ENCODE data around the gene SERAC1.
"Not testable (repeated sequence)": the region's sequence is repeated elsewhere in the genome, so short reads cannot be mapped to it uniquely, and the experiment has no call there.

The SERAC1 gene

DNA sequence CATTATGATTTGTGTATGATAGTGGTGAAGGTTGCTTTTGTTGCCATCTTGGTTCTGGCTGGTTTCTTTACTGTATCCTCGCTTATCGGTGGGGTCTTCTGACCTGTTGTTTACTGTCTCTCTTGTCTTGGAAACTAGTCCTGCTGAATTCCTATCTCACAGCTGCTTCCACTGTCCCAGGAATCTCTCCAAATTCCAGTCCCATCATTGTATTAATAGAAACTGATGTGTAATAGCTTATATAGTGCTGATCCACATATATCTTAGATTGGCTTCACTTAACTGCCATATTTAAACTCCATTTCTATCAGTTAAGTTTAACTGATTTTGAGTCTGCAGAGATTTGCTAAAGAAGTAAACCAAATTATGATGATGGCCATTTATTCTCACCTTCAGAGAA, 6.0 kb upstream of the SERAC1 start:
- no peak for DNase-seq

DNA sequence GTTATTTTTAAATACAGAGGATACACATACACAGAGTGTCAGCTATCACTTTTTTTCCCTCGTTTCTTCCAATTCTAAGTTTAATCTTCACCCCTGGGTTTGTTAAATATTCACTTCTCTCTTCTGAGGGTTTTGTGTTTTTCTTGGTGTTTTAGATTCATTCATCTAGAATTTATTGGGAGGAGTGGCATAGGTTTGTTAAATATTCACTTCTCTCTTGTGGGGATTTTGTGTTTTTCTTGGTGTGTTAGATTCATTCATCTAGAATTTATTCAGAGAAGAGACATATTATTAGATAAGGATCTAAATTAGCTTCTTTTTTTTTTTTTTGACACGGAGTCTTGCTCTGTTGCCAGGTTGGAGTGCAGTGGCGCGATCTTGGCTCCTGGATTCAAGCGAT, 3.9 kb upstream of the SERAC1 start:
- no peak for DNase-seq

DNA sequence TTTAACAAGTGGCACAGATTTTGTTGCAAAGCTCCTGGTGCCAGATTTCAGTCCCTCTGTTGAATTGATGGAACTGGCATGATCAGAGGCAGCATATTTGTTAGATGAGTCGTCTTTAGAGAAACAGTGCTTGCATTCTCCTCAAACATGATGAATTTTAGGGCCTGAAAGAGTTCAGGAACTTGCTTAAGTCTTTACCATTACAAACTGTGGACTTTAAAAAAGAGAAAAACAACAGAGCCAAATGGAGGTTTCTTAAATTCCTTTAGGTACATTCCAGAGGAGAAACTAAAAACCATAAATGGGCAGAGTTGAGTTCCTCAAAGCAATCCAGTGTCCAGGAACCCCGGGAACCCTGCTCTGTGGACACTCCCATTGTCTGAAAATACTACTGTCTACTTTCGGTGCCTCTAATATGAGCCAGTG, 2.6 kb upstream of the SERAC1 start:
- no peak for DNase-seq

DNA sequence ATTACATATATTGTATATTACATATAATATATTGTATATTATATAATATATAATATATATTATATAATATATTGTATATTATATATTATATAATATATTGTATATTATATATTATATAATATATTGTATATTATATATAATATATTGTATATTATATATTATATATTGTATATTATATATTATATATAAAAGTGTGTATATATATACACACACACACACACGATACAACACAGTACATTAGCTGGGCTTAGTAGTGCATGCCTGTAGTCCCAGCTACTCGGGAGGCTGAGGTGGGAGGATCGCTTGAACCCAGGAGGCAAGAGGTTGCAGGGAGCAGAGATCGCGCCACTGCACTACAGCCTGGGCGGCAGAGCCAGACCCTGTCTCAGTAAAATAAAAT, 1.6 kb upstream of the SERAC1 start:
- DNase-seq: not testable (repeated sequence)

DNA sequence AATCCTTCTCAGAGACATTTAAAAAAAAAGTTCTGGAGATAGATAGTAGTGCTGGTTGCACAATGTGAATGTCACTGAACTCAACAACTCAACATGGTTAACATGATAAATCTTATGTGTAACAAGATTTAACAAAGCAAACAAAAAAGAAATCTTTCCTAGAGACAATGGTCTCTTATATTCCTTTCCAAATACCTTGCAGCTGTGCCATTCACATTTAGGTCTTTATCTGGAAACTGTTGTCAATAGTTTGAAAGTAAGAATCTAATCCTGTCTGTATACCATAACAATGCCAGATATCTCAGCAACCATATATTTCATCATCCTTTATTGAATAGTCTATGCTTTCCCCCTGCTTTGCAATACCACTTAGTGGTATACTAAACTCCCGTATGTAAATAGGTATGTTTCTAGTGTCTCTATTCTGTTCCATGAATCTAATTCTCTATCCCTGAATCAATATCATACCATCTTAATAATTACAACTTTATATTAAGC, 2.1 kb downstream of the SERAC1 start:
- DNase-seq: no peak

DNA sequence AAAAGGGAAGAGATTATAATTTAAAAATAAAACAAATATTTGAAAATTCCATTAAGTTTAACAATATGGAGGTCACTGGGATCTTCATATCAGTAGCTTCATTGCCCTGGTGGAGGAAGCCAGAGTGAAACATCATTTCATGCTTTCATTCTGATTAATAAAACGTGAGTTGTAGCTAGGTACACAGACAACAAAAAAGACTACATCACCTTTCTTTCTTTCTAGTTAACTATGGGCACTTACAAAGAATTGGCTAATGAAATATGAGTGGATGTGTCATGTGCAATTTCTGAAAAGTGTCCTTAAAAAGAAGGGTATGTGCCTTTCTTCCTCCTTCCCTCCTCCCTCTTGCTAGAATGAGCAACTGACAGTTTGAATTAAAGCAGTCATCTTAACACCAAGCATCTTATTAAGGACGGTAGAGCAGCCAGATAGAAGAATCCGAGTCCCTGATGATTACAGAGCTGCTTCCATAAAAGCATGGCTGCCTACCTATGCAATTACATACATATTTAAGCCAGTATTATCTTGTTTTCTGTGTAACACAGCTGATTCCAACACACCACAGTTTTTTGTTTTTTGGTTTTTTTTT, 3.4 kb downstream of the SERAC1 start:
- no peak for DNase-seq

DNA sequence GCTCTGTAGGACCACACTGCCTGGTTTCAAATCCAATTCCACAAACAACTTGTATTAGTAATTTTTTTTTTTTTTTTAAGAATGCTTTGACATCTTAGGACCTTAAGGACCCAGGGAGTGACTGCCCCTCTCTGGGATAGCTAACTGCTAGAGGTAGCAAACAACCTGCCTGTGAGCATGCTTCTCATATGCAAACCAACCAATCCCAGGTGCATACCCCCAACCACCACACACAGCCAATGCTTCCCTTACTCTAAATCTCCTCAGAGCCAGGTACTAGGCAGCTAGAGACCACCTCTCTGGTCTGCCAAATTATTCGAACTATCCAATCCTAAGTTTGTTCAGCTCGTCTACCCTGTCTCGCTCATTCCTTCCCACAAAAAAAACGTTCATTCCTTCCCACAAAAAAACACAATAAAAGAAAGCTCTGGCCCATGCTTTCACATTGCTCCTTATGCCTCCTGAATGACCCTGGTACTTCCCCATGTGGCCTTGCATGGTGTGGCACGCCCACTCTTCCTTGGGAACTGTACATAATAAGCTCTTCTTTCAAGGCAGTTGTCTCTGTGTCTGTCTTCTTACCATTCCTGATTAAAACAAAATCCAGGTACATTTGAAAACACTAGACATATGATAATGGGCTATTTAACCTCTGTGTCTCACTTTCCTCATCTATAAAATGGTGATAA, 6.4 kb downstream of the SERAC1 start:
- DNase-seq: no peak

DNA sequence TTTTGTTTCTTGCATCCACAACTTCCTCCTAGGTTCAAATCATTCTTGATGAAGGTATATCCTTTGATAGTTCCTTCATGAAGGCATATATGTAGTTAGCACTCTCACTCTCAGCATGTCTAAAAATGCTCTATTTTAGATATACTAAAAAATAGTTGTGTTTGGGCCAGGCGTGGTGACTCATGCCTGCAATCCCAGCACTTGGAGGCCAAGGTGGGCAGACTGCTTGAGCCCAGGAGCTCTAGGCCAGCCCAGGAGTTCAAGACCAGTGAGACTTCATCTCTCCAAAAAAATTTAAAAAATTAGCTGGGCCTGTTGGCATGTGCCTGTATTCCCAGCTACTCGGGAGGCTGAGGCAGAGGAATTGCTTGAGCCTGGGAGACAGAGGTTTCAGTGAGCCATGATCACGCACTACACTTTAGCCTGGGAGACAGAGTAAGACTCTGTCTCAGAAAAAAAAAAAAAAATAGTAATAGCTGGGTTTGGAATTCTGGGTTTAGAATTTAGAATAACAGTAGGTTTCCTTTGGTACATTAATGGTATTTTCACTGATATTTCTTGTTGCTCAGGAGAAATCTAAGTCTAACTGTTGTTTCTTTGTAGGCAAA, 7.0 kb downstream of the SERAC1 start:
- no peak for DNase-seq

DNA sequence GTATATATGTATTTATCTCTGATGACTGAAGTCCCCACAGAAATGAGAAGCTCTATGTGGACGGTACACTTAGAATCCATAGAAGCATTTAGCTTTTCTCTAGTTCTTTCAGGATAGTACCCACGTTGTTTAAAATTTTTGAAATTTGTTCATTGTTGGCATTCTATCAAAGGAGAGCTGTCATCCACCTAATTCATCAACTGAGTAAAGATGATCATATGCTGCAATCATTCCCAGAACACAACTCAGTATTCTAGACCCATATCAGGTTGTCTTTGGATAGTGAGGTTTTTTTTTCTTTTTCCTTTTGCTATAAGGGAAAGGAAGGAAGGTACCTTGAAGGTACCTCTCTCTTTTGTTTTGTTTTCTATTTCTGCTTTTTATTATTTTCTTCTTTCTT, 9.3 kb downstream of the SERAC1 start:
- no peak for DNase-seq

DNA sequence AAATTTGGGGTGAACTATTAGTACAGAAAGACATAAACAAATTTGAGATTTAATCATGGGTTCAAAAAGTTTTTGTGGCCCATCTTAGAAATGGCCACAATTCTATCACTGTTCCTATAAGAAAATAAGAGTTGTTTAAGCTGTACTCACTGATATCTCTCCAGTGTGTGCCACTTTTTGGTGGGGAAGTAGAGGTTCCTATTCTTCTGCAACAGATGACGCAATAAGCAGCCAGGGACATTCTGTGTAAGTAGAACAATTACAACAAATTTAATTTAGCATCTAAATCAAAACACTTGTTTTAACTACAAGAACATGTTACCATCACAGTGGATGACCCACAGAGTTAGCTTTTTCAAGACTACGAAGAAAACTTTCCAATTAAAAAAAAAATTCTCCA, 9.9 kb downstream of the SERAC1 start:
- no peak for DNase-seq

DNA sequence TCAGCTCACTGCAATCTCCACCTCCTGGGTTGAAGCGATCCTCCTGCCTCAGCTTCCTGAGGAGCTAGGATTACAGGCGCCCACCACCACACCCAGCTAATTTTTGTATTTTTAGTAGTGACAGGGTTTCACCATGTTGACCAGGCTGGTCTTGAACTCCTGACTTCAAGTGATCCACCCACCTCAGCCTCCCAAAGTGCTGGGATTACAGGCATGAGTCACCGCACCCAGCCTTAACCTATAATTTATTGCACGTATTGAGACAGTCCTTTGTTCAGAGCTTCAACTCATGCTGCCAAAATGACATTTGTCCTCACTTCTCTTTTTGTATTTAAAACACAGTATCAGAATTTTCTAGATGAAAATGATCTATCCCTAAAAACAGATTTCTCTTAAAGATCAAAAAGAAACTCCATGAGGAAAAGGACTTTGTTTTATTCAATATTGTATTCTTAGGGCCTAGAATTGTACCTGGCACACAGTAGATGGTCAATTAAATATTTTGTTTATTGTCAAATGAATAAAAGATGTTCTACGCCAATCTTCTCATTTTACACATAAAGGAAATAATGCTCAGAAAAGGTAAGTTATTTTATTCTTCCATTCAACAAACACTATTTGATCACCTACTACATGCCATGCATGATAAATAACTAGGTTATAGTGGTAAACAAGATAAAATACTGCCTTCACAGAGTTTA, 10.8 kb downstream of the SERAC1 start:
- no peak for DNase-seq

DNA sequence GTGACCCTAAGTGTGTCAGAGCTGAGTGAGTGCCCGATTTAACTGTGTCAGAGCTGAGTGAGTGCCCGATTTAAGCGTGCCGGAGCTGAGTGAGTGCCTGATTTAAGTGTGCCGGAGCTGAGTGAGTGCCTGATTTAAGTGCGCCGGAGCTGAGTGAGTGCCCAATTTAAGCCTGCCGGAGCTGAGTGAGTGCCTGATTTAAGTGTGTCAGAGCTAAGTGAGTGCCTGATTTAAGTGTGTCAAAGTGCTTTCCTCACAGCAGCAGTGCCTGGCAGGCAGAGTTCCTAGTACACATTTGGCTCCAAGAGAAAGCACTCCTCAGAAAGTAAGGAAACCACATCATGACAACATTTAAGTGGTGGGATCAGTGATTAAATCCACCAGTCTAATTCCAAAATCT, 13.2 kb downstream of the SERAC1 start:
- DNase-seq: no peak

DNA sequence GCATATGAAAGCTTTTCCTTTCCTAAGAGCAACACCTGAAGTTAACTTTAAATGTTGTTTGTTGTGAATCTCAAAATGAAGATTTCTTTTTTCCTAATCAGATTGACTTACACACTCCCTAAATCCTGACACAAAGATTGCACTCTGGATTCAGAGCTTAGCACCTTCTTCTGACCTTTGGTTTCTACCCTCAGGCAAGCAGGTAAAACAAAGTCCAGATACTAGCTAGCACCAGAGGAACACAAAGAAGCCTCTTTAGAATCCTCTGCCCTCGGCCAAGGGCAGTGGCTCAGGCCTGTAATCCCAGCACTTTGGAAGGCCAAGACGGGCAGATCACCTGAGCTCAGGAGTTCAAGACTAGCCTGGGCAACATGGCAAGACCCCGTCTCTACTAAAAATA, 14.5 kb downstream of the SERAC1 start:
- no peak for DNase-seq

DNA sequence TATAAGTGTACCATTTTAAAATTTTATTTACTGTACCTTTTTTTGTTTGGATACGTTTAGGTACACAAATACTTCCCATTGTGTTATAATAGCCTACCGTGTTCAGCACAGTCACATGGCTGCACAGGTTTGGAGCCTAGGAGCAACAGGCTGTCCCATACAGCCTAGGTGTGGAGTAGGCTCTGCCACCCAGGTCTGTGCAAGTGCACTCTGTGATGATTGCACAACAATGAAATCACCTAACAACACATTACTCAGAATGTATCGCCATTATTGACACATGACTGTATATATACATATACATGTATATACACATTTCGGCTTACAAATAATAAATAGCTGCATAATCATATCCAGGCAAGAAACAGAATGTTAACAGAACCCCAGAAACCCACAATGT, 15.4 kb downstream of the SERAC1 start:
- DNase-seq: no peak

DNA sequence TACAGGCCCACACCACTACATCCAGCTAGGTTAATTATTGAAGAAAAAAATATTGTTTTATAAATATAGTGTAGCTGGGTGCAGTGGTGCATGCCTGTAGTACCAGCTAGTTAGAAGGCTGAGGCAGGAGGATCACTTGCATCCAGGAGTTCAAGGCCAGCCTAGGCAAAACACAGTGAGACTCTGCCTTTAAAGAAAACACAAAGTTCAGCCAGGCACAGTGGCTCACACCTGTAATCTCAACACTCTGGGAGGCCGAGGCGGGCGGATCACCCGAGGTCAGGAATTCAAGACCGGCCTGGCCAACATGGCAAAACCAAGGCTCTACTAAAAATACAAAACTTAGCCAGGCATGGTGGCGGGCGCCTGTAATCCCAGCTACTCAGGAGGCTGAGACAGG, 16.0 kb downstream of the SERAC1 start:
- DNase-seq: not testable (repeated sequence)

DNA sequence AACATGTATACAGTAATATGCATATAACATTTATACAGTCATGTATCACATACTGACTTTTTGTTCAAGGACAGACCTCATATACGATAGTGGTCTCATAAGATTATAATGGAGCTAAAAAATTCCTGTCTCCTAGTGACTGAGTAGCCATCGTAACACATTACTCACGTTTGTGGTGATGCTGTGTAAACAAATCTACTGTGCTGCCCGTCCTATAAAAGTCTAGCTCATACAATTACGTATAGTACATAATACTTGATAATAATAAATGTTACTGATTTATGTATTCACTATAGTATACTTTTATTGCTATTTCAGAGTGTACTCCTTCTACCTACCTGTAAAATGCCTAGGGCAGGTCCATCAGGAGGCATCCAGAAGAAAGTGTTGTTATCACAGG, 17.4 kb downstream of the SERAC1 start:
- DNase-seq: no peak

DNA sequence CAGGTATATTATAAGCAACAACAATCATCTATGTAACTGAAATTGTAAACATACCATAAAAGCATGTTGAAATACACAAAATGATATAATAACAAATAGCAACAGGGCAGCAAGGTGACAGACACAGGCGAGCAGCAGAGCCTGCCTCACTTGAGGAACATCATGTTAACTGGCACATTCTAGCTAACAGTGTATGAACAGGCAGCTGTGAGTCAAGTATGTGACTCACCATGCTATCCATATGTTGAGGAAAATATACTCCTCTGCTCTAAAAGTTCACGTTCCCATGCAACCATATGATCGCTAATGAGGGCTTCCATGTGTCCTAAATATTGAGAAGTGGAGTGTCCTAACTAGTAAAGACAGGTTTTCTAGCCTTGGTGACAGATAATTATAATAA, 18.4 kb downstream of the SERAC1 start:
- DNase-seq: no peak

DNA sequence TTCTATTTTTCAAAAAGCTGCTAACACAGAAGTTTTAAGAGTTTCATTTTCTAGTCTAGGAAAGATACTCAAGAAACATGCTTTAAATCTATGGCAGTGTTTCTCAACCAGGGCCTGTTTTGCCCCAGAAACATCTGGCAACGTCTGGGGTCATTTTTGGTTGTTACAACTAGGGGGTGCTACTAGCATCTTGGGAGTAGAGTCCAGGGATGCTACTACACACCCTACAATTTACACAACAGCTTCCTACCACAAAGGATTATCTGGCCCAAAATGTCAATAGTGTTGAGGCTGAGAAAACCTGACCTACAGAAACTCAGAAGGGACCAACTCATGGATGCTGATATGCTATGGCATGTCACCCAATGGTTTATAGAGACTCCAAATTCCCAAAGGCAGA, 24.4 kb downstream of the SERAC1 start:
- no peak for DNase-seq

DNA sequence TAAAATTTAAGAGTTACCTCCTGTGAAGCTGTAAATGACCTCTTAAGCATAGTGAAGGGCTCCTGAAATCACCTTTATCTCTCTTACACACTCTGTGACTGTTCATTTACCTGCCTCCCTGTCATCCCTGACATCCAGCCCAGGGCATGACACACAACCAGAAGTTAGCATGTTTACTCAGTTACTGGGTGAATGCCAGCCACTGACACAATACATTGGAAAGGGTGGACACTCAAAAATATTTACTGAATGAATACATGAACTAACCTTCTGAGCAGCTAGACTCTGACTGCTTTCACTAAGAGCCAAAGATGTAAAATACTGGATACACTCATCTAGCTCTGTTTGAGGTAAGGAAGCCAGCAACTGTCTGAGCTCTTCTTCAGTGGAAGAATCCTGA, 25.3 kb downstream of the SERAC1 start:
- no peak for DNase-seq

DNA sequence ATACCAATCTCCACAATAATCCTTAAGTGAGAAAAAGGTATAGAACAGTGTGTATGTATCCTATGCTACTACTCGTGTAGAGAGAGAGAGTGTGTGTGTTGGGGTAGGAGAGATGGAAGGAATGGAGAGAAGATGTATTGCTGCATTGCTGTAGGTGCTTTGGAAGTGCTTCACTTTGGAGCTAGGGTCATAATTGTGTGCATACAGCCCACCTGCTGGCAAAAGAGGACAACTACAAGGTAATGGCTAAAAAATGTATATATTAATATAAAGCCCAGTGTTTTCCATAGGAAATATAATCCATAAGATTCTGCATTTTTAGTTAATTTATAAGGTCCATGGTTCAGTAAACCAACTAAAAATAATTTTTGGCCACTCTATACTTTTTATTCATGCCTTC, 36.1 kb downstream of the SERAC1 start:
- DNase-seq: no peak

DNA sequence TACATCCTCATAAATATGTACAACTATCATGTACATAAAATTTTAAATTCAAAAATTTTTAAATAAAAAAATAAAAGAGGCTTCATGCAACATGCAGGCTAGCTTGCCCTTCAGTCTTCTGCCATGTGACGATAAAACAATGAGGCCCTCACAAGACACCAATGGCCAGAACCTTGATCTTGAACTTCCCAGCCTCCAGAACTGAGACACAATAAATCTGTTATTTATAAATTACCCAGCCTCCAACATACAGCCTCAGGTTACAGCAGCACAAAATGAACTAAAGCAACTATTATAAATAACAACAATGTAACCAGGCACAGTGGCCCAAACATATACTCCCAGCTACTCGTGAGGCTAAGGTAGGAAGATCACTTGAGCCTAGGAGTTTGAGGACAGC, 42.8 kb downstream of the SERAC1 start:
- no peak for DNase-seq

DNA sequence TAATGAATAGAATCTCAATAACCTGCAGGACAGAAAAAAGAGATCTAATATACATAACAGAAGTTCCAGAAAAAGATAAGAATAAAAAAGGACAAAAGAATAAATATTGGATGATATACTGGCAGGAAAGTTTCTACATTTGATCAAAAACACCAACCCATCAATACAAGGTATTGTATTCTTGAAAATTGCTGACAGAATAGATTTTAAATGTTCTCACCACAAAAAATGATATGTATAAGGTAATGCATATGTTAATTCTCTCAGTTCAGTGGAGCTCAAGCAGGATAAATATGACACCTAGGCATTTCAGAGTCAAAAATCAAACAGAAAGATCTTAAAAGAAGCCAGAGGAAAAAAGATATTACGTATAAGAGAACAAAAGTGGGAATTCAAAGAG, 43.8 kb downstream of the SERAC1 start:
- DNase-seq: no peak

DNA sequence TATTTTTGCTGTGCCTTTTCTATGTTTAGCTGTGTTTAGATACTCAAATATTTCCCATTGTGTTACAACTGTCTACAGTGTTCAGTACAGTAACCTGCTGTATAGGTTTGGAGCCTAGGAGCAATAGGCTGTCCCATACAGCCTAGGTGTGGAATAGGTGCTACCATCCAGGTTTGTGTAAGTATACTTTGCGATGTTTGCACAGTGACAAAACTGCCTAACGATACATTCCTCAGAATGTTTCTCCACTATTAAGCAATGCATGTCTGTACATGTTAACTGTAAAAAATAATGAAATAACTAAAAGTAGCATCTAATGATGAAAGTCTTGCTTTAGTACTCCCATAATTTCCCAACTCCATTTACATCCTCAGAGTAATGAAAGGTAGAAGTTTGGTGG, 46.0 kb downstream of the SERAC1 start:
- no peak for DNase-seq

DNA sequence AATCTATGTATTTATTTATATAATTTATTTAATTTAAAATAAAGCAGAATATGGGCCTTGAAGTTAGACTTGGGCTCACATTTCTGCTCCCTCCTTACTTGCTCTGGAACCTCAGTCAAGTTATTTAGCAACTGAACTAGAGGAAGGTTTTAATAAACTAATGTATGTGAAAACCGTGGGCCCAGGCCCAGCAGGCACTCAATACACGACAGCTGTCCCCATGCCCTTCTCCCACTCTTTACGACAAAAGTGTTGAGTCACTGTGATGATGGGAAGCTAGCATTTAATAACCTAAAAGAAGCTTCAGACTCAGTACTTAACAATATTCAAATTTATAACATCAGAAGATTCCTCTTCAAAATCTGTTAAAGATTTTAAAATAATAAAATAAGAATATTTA, 46.7 kb downstream of the SERAC1 start:
- DNase-seq: no peak
